DMS114 treated with DMSO at 0.1 percent for 48 hours (cell line): Measurements from ENCODE around the gene RBKS.
"Not testable (repeated sequence)": the region's sequence is repeated elsewhere in the genome, so short reads cannot be mapped to it uniquely, and the experiment has no call there.

Source experiments
- DNase-seq: peaks from one replicate; lab custom pipeline; 2025; ENCODE audit not compliant: unreplicated experiment; lab: John Stamatoyannopoulos, UW

RBKS gene

GRCh38 chr2:27765621-27766286, 124.4 kb downstream of the RBKS start:
- peak; percentile 41 for DNase-seq

- not testable (repeated sequence) for DNase-seq
Measured at GRCh38 chr2:27764526-27764925, 125.7 kb downstream of the RBKS start.

GRCh38 chr2:27763907-27764267, 126.3 kb downstream of the RBKS start:
- DNase-seq: no peak

- no peak for DNase-seq
Measured at GRCh38 chr2:27762951-27763906, 127.0 kb downstream of the RBKS start.

GRCh38 chr2:27756544-27757498, 133.4 kb downstream of the RBKS start:
- DNase-seq: no peak

GRCh38 chr2:27756091-27756490, 134.1 kb downstream of the RBKS start:
- DNase-seq: no peak

- DNase-seq: no peak
Measured at GRCh38 chr2:27754831-27755230, 135.4 kb downstream of the RBKS start.

- DNase-seq: peak; percentile 15
Measured at GRCh38 chr2:27754138-27754588, 136.0 kb downstream of the RBKS start.

- no peak for DNase-seq
Measured at GRCh38 chr2:27752551-27753237, 137.5 kb downstream of the RBKS start.

- DNase-seq: no peak
Measured at GRCh38 chr2:27751377-27751776, 138.8 kb downstream of the RBKS start.

- not testable (repeated sequence) for DNase-seq
Measured at GRCh38 chr2:27748803-27749554, 141.2 kb downstream of the RBKS start.

- DNase-seq: no peak
Measured at GRCh38 chr2:27747827-27748352, 142.3 kb downstream of the RBKS start.

GRCh38 chr2:27746325-27746724, 143.9 kb downstream of the RBKS start:
- DNase-seq: no peak

- DNase-seq: not testable (repeated sequence)
Measured at GRCh38 chr2:27745494-27745893, 144.7 kb downstream of the RBKS start.

- no peak for DNase-seq
Measured at GRCh38 chr2:27742571-27742970, 147.6 kb downstream of the RBKS start.

GRCh38 chr2:27741673-27742072, 148.5 kb downstream of the RBKS start:
- DNase-seq: no peak

GRCh38 chr2:27739058-27739373, 151.2 kb downstream of the RBKS start:
- DNase-seq: no peak

- DNase-seq: no peak
Measured at GRCh38 chr2:27738349-27739057, 151.7 kb downstream of the RBKS start.
